GM21786 (cell line): ENCODE measurements around the gene MOB4.
"Not testable (repeated sequence)": the region's sequence is repeated elsewhere in the genome, so short reads cannot be mapped to it uniquely, and the experiment has no call there.

Experiments used
- ATAC-seq: cut with Tn5 transposase; IDR thresholded peaks from one replicate; pipeline ENCODE4 v1.9.1; 2021; ENCODE audit not compliant: unreplicated experiment

MOB4 gene

GRCh38 chr2:197513915-197514314 is 2.0 kb upstream of the MOB4 start:
- no peak for ATAC-seq

DNA sequence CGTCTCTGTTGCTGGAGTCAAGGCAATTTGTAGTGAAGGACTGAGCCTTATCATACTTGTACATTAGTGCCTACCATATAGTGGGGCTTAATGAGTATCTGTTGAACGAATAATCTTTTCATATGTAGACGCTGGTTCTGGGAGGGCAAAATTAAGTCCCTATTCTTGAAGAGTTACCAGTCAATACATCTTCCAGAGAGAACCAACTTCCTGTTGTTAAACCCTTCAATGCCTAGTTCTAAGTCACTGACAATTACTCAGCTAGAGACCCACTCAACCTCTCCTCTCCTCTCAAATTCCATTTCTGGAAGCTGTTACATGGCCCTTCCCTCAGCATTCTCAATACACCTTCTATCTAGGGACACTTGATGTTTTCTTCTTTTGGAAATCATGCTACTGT is 1.1 kb upstream of the MOB4 start:
- no peak for ATAC-seq

GRCh38 chr2:197515315-197515738 is 539 bp upstream of the MOB4 start:
- ATAC-seq, result peak; percentile 2

DNA sequence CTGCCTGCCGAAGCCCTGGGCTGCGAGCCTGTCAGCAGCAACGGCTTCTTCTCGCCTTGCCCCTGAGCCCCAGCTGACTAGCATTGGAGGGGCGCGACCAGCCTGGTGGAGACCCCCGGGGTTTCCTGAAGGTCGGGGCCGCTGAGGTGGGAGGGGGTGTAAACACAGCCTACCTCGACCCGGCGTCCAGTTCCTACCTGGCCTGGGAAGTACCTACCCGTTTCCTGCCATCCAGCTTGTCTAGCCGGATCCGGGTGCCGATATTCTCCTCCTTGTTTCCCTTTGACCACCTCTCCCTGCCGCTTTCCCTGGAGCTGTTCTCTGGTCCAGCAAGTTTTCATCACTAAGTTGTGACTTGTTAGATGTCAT is 511 bp downstream of the MOB4 start:
- ATAC-seq, result peak; percentile 6

DNA sequence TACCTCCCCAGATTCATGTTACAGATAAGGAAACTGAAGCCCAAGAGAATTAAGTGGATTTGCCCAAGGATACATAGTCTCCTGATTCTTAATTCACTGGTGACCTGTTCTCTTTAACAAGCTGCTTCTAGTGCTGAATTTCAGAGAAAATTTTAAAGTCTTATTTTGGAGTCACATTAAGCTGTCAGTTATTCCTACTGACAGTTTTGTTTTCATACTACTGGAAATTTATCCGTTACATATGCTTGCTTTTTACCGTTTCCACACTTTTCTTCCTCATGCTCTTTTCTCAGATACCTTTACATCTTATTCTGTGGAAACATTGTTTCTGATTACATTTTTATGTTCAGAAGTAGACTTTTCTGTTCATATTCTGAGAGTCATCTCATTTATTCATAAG is 1.3 kb downstream of the MOB4 start:
- ATAC-seq, result no peak

- no peak for ATAC-seq
Observed at GRCh38 chr2:197538412-197538811, 22.5 kb downstream of the MOB4 start.

DNA sequence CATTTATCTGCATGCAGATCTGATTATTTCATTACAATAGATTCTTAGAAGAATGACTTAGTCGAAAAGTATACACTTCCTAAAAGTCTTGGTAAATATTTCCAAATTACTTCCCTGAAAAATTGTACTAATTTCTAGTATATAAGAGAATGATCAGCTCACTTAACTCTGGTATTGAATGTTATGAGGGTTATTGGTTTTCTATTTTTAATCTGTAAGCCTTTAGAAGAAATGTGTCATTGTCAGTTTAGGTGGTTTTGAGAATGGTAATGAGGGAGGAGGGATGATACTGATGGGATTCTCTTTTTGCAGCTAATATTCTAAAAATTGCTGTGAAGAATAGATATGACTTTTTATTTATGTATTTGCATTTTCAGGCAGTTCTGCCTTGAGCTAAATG is 23.9 kb downstream of the MOB4 start:
- no peak for ATAC-seq

DNA sequence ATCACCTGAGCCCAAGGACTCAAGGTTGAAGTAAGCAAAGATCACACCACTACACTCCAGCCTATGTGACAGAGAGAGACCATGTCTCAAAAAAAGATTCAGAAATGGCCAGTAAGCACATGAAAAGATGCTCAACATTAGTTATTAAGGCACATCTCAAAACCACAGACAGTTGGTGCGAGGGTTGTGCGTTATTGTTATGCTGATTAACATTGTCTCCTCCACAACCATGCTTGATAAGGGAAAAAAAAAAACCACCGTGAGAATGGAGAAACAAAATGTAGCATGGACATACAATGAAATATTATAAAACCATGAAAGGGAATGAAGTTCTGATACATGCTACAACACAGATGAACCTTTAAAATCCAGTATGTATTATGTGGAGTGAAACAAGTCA is 27.3 kb downstream of the MOB4 start:
- ATAC-seq, result no peak

GRCh38 chr2:197547163-197547900 is 31.5 kb downstream of the MOB4 start:
- no peak for ATAC-seq

DNA sequence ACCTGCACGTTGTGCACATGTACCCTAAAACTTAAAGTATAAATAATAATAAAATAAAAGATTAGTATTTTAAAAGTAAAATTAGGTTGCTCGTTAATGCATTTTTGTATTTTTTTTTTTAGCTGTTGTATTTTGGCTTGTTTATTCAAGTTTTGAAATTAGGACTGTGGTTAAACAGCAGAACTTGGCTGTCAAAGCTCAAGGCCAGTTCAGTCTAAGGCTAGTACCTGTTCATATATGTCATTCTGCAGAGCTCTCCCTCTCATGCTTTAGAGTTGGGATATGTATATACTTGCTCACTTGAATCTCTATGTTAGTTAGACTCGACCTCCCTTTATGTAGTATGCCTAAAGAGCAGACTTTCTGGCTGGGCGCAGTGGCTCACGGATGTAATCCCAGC is 32.7 kb downstream of the MOB4 start:
- ATAC-seq, result no peak

- not testable (repeated sequence) for ATAC-seq
Observed at GRCh38 chr2:197551260-197551659, 35.4 kb downstream of the MOB4 start.

GRCh38 chr2:197555467-197555866 is 39.6 kb downstream of the MOB4 start:
- no peak for ATAC-seq

DNA sequence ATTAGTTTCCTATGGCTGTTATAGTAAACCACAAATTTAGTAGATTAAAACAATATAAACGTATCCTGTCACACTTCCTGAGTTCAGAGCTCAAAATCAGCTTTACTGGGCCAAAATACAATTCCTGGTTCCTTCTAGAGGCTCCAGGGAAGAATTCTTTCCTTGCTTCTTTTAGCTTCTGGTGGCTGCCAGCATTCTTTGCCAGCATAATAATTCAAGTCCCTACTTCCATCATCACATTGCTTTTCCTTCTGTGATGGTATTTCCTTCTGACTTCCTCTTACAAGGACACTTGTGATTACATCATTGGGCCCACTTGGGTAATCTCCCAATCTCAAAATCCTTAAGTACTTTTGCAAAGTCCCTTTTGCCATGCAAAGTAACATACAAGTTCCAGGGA is 40.6 kb downstream of the MOB4 start:
- ATAC-seq, result no peak

DNA sequence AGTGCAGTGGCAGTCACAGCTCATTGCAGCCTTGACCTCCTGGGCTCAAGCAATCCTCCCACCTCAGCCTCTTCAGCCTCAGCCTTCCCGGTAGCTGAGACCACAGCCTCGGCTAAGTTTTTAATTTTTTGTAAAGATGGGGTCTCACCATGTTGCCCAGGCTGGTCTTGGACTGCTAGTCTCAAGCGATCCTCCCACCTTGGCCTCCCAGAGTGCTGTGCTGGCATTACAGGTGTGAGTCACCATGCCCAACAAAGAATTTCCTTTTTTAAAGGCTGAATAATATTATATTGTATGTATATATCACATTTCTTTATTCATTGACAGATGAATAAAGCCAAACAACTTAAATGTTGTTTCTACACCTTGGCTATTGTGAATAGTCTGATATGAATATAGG is 42.5 kb downstream of the MOB4 start:
- no peak for ATAC-seq

GRCh38 chr2:197559681-197560080 is 43.8 kb downstream of the MOB4 start:
- no peak for ATAC-seq

DNA sequence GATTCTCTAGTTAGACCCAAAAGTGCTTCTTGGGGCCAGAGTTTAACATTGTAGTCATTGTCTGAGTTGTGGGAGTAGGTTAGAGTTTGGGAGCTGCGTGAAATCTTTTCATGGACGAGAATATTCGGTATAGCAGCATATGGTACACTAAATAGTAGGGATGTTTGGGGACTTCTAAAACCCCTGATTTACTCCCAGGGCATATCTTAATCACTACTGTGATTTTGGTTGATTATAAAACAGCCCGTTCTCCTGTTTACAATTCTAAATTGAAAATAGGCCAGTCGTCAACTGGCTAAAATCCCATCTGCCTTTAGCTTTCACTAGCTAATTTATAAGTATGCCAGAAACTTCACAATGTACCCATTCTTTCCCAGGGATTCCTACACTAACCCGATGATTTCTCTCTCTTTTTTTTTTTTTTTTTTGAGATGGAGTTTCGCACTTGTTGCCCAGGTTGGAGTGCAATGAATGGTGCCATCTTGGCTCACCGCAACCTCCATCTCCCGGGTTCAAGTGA is 44.3 kb downstream of the MOB4 start:
- no peak for ATAC-seq

GRCh38 chr2:197571627-197572271 is 55.9 kb downstream of the MOB4 start:
- ATAC-seq, result no peak

- no peak for ATAC-seq
Observed at GRCh38 chr2:197573608-197574007, 57.7 kb downstream of the MOB4 start.

- ATAC-seq, result no peak
Observed at GRCh38 chr2:197575987-197576386, 60.1 kb downstream of the MOB4 start.

DNA sequence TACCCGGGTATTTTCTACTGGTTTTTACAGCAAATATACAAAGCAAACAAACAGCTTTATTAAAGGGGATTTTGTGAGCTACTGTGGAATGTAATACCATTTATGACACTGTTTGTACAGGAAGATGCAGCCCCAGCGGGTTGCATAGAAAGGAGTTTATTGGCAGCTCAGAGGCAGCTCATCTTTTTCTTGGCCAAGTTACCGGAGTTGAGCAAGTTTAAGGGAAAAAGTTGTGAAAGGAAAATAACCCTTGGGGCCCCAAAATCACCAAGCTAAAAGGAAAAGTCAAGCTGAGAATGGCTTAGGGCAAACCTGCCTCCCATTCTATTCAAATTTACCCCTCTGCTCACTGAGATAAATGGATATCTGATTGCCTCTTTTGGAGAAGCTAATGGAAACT is 60.8 kb downstream of the MOB4 start:
- ATAC-seq, result no peak

- no peak for ATAC-seq
Observed at GRCh38 chr2:197577446-197577845, 61.6 kb downstream of the MOB4 start.

DNA sequence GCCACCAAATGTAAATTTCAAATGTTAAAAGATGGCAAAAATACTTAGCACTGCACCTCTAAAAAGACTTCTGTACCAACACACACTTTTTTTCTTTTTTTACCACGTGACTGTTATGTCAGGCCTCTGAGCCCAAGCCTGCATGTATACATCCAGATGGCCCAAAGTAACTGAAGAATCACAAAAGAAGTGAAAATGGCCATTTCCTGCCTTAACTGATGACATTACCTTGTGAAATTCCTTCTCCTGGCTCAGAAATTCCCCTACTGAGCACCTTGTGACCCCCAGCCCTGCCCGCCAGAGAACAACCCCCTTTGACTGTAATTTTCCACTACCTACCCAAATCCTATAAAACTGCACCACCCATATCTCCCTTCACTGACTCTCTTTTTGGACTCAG is 62.4 kb downstream of the MOB4 start:
- not testable (repeated sequence) for ATAC-seq

GRCh38 chr2:197580166-197580565 is 64.3 kb downstream of the MOB4 start:
- ATAC-seq, result not testable (repeated sequence)
